GM23248 (cell line): ENCODE results near the gene C11orf16. TPM values are rescaled to one million over a fixed set of nuclear protein-coding genes. Genes with fewer than 3 reads are reported as not detected.
"Not testable (repeated sequence)": the region's sequence is repeated elsewhere in the genome, so short reads cannot be mapped to it uniquely, and the experiment has no call there.

ENCODE experiments used
- DNase-seq: peaks from one replicate; pipeline ENCODE4 v3.0.0-alpha.2; 2015
- H2AFZ ChIP-seq: fragments of 200-600 bp; sonication (generic); 2 replicates; pipeline ENCODE4 v1.6.1; 2016; ENCODE audit warnings: antibody characterized with exemption
- H3F3A ChIP-seq: fragments of 200-600 bp; sonication (generic); 2 replicates; pipeline ENCODE4 v1.6.1; 2016; ENCODE audit warnings: mild to moderate bottlenecking, antibody characterized with exemption, mixed run types; ENCODE audit not compliant: insufficient read depth
- H3K27ac ChIP-seq: fragments of 200-600 bp; sonication (generic); 2 replicates; pipeline ENCODE4 v1.5.1; 2016; ENCODE audit warnings: mild to moderate bottlenecking
- H3K27me3 ChIP-seq: fragments of 200-600 bp; sonication (generic); replicated peaks from 2 replicates; pipeline ENCODE4 v1.6.1; 2016; ENCODE audit warnings: mild to moderate bottlenecking; ENCODE audit not compliant: insufficient read depth
- H3K36me3 ChIP-seq: fragments of 200-600 bp; sonication (generic); 2 replicates; pipeline ENCODE4 v1.6.1; 2016; ENCODE audit warnings: low read depth, mild to moderate bottlenecking
- H3K4me1 ChIP-seq: fragments of 200-600 bp; sonication (generic); 2 replicates; pipeline ENCODE4 v1.6.1; 2016; ENCODE audit warnings: mild to moderate bottlenecking; ENCODE audit not compliant: insufficient read depth
- H3K4me2 ChIP-seq: fragments of 200-600 bp; sonication (generic); one replicate; pipeline ENCODE4 v1.6.1; 2016; ENCODE audit warnings: mild to moderate bottlenecking; ENCODE audit not compliant: unreplicated experiment
- H3K4me3 ChIP-seq: fragments of 200-600 bp; sonication (generic); 2 replicates; pipeline ENCODE4 v1.5.1; 2016; ENCODE audit warnings: mild to moderate bottlenecking
- H3K79me2 ChIP-seq: fragments of 200-600 bp; sonication (generic); 2 replicates; pipeline ENCODE4 v1.6.1; 2016; ENCODE audit warnings: mild to moderate bottlenecking; ENCODE audit not compliant: insufficient read depth
- H3K9ac ChIP-seq: fragments of 200-600 bp; sonication (generic); 2 replicates; pipeline ENCODE4 v1.6.1; 2016; ENCODE audit warnings: mild to moderate bottlenecking
- H3K9me2 ChIP-seq: fragments of 200-600 bp; sonication (generic); 2 replicates; pipeline ENCODE4 v1.6.1; 2016; ENCODE audit warnings: mixed run types, mild to moderate bottlenecking, moderate library complexity; ENCODE audit not compliant: insufficient read depth
- H3K9me3 ChIP-seq: fragments of 200-600 bp; sonication (generic); one replicate; pipeline ENCODE4 v1.6.1; 2017; ENCODE audit warnings: low read depth
- H4K20me1 ChIP-seq: fragments of 200-600 bp; sonication (generic); 2 replicates; pipeline ENCODE4 v1.6.0; 2016; ENCODE audit not compliant: insufficient read depth
- EZH2 ChIP-seq: fragments of 200-600 bp; sonication (generic); IDR thresholded peaks from 2 replicates; pipeline ENCODE4 v1.6.1; 2018; ENCODE audit warnings: antibody characterized with exemption, mild to moderate bottlenecking; ENCODE audit not compliant: insufficient read depth, poor library complexity, severe bottlenecking
- EZH2phosphoT487 ChIP-seq: fragments of 200-600 bp; sonication (generic); IDR thresholded peaks from 2 replicates; pipeline ENCODE4 v1.6.1; 2018; ENCODE audit warnings: antibody characterized with exemption, moderate library complexity, mild to moderate bottlenecking, low read depth; ENCODE audit not compliant: insufficient read depth
- WGBS, 2 experiments: methylation state at CpG; one replicate each; pipeline ENCODE4 v1.1.6; 2015 to 2017; ENCODE audit warnings: low lambda C conversion rate in 2 of 2, low coverage in 1 of 2; ENCODE audit errors: missing lambda C conversion rate in 2 of 2; 5-methylcytosine and 5-hydroxymethylcytosine counted together
- in situ Hi-C: fragments of 300-500 bp; cut with MboI; formaldehyde crosslinking; loops from 2 replicates; pipeline ENCODE4 v1.15.0; 2020
- polyA plus RNA-seq: library from polyadenylated mRNA; unstranded; fragments of >200 nt; fragmentation: Nextera tagmentation; extraction: Ambion mirVana; gene quantifications from 2 replicates; pipeline ENCODE4 v1.2.1, GENCODE V29; 2016
- total RNA-seq: library from RNA; depleted of rRNA; stranded (reverse); fragments of >200 nt; shearing (Covaris generic); gene quantifications from 2 replicates; pipeline ENCODE4 v1.2.3, GENCODE V29; 2014

The C11orf16 gene
- total and polyA plus RNA-seq, 2 experiments from 2014 or later: not detected

DNA sequence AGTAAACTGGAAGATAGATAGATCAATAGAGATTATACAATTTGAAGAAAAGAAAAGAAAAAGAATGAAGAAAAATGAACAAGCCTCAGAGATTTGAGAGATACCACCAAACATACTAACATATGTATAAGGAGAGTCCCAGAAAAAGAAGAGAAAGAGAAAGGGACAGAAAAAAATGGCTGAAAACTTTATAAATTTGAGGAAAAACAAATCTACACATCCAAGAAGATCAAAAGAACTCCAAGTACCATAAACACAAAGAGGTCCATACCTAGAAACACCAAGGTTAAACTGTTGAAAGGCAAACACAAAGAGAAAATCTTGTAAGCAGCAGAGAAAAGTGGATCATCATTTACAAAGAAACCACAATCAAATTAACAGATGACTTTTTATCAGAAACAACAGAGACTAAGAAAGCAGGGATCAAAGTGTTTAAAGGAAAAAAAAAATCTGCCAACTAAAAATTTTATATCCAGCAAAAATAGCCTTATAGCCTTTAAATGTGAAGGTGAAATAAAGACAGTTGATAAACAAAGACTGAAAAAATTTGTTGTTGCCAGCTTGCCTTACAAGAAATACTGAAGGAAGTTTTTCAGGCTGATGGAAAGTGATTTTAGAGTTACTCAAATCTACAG is 33.5 kb downstream of the C11orf16 start:
- H4K20me1 ChIP-seq: no peaks in the 10 kb centered on the region
- peaks cover 5% of the 10 kb centered on the region; the same call in 1 of the 2 replicates for H3K4me1 ChIP-seq
- H3K9me2 ChIP-seq: no peaks in the 10 kb centered on the region
- no peak overlapping the region for H2AFZ ChIP-seq
- peaks cover 3% of the 10 kb centered on the region; the same call in 1 of the 2 replicates for H3F3A ChIP-seq
- TF ChIP-seq EZH2 (no peak), EZH2phosphoT487 (no peak)
- DNase-seq: no peak
- H3K4me3 ChIP-seq: no peak overlapping the region
- in situ Hi-C loops: no loop called here
- no peaks in the 10 kb centered on the region for H3K27me3 ChIP-seq
- H3K4me2 ChIP-seq: no peak overlapping the region
- no peaks in the 10 kb centered on the region for H3K36me3 ChIP-seq
- no peaks in the 10 kb centered on the region for H3K79me2 ChIP-seq
- H3K9ac ChIP-seq: no peak overlapping the region
- H3K27ac ChIP-seq: no peak overlapping the region
- H3K9me3 ChIP-seq: no peaks in the 10 kb centered on the region

DNA sequence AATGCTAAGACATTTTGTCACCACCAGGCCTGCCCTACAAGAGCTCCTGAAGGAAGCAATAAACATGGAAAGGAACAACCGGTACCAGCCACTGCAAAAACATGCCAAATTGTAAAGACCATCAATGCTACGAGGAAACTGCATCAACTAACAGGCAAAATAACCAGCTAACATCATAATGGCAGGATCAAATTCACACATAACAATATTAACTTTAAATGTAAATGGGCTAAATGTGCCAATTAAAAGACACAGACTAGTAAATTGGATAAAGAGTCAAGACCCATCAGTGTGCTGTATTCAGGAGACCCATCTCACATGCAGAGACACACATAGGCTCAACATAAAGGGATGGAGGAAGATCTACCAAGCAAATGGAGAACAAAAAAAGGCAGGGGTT is 41.6 kb downstream of the C11orf16 start:
- H2AFZ ChIP-seq, H3K4me3 ChIP-seq, H3K27me3 ChIP-seq, H4K20me1 ChIP-seq, H3K4me1 ChIP-seq, DNase-seq, H3K9me3 ChIP-seq, H3F3A ChIP-seq, H3K36me3 ChIP-seq, H3K27ac ChIP-seq, H3K79me2 ChIP-seq, in situ Hi-C loops, H3K9me2 ChIP-seq, H3K4me2 ChIP-seq, H3K9ac ChIP-seq: not testable (repeated sequence)
- whole genome bisulfite sequencing, 2 experiments: 71 to 72% methylated on average over 2 of the region's 2 CpGs

DNA sequence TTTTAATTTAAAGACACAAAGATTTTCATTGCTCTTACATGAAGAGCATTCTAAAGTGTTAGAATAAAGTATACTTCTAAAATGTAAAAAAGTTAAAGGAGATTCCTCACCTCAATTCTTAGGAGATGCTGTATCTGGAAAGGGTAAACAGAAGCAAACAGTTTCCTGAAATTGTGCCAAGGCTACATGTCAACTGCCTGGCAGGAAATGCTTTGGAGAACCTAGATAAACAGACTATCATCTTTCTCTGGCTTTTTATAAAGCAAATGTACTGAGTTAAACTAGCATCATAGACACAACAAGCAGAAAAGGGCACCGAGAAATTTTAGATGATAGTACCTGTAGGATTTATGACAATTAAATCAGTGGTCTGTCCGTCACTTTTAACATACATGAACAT is 46.4 kb downstream of the C11orf16 start:
- Histone ChIP-seq H3K9me2 (no peaks in the 10 kb centered on the region), H4K20me1 (no peaks in the 10 kb centered on the region), H3K27ac (no peak overlapping the region), H3K79me2 (no peaks in the 10 kb centered on the region), H3K9ac (no peak overlapping the region), H3K4me1 (no peaks in the 10 kb centered on the region), H3K4me3 (no peak overlapping the region), H3K4me2 (no peak overlapping the region), H3K27me3 (no peaks in the 10 kb centered on the region), H3K36me3 (no peaks in the 10 kb centered on the region), H3K9me3 (no peaks in the 10 kb centered on the region), H2AFZ (no peak overlapping the region), H3F3A (no peaks in the 10 kb centered on the region)
- in situ Hi-C loops: no loop called here
- no peak for DNase-seq
- TF ChIP-seq EZH2: no peak
- TF ChIP-seq EZH2phosphoT487: no peak
- 79 to 84% methylated on average over 2 of the region's 2 CpGs for WGBS, 2 experiments

- in situ Hi-C loops, H3K4me2 ChIP-seq: not testable (repeated sequence)
These were observed 51.2 kb downstream of the C11orf16 start for GRCh38 chr11:8881585-8881984.

GRCh38 chr11:8878771-8879170 is 54.0 kb downstream of the C11orf16 start:
- Histone ChIP-seq H3K79me2 (no peaks in the 10 kb centered on the region), H3K9me3 (no peaks in the 10 kb centered on the region), H3K27me3 (no peaks in the 10 kb centered on the region), H3K27ac (no peak overlapping the region), H3F3A (no peaks in the 10 kb centered on the region), H3K4me1 (no peaks in the 10 kb centered on the region), H3K9me2 (no peaks in the 10 kb centered on the region), H3K36me3 (no peaks in the 10 kb centered on the region), H3K4me2 (no peak overlapping the region), H4K20me1 (no peaks in the 10 kb centered on the region), H2AFZ (no peak overlapping the region), H3K9ac (no peak overlapping the region), H3K4me3 (no peak overlapping the region)
- in situ Hi-C loops: no loop called here
- 40 to 48% methylated on average over 2 of the region's 2 CpGs for WGBS, 2 experiments
- DNase-seq: no peak
- TF ChIP-seq EZH2phosphoT487 (no peak), EZH2 (no peak)

More at GRCh38 chr11:8881585-8881984, 51.2 kb downstream of the C11orf16 start:
- not testable (repeated sequence) for H3K27me3 ChIP-seq, H3K4me3 ChIP-seq, H3K27ac ChIP-seq, H3K9ac ChIP-seq, H3K9me3 ChIP-seq, H3K9me2 ChIP-seq, DNase-seq, H3K4me1 ChIP-seq, H3F3A ChIP-seq, H2AFZ ChIP-seq, H3K36me3 ChIP-seq, H4K20me1 ChIP-seq, H3K79me2 ChIP-seq
- 73 to 77% methylated on average over 7 of the region's 7 CpGs for WGBS, 2 experiments
